Ishikawa (cell line): ENCODE results near the gene TUBB6.

Source experiments
- EP300 ChIP-seq: IDR thresholded peaks from 2 replicates; pipeline ENCODE4 v1.6.1; 2012; ENCODE audit warnings: borderline replicate concordance
- RAD21 ChIP-seq: IDR thresholded peaks from 2 replicates; pipeline ENCODE4 v1.6.1; 2012; ENCODE audit warnings: low read depth
- TAF1 ChIP-seq: IDR thresholded peaks from 2 replicates; pipeline ENCODE4 v1.6.1; 2012; ENCODE audit warnings: low read depth, mild to moderate bottlenecking
- YY1 ChIP-seq: IDR thresholded peaks from 2 replicates; pipeline ENCODE4 v1.6.1; 2012; ENCODE audit warnings: low read depth
- TF ChIP-seq, protein P1 (sequence below): IDR thresholded peaks from 2 replicates; pipeline ENCODE4 v1.6.1; 2012
- TF ChIP-seq, protein P2 (sequence below): IDR thresholded peaks from 2 replicates; pipeline ENCODE4 v1.6.1; 2012

DNA sequence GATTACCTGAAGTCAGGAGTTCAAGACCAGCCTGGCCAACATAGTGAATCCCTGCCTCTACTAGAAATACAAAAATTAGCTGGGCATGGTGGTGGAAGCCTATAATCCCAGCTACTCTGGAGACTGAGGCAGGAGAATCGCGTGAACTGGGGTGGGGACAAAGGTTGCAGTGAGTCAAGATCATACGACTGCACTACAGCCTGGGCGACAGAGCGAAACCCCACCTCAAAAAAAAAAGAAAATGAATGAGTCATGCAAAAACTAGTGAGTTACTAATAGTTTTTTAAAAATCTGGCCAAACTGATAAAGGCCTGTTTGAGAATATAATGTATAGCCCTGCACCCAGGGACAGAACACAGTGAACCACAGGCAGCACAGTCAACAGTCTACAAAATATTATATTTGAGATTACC is 51.5 kb downstream of the TUBB6 start:
- TF ChIP-seq YY1 (no peak), RAD21 (no peak), EP300 (no peak), TAF1 (no peak)
- TF ChIP-seq, protein P1, sequence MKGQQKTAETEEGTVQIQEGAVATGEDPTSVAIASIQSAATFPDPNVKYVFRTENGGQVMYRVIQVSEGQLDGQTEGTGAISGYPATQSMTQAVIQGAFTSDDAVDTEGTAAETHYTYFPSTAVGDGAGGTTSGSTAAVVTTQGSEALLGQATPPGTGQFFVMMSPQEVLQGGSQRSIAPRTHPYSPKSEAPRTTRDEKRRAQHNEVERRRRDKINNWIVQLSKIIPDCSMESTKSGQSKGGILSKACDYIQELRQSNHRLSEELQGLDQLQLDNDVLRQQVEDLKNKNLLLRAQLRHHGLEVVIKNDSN = no peak
- TF ChIP-seq, protein P2, sequence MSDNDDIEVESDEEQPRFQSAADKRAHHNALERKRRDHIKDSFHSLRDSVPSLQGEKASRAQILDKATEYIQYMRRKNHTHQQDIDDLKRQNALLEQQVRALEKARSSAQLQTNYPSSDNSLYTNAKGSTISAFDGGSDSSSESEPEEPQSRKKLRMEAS = no peak
